DND-41 (cell line): ENCODE results near the gene MIA2.
"Not testable (repeated sequence)": the region's sequence is repeated elsewhere in the genome, so short reads cannot be mapped to it uniquely, and the experiment has no call there.

Experiments used
- CTCF ChIP-seq: IDR thresholded peaks from 2 replicates; pipeline ENCODE4 v1.5.1; 2012; ENCODE audit warnings: borderline replicate concordance, low read length, moderate library complexity, mild to moderate bottlenecking; ENCODE audit not compliant: poor library complexity, severe bottlenecking; ENCODE audit errors: extremely low read depth
- EZH2 ChIP-seq: IDR thresholded peaks from 3 replicates; pipeline ENCODE4 v1.6.1; 2012; ENCODE audit warnings: borderline replicate concordance, low read depth, mild to moderate bottlenecking, moderate library complexity, low read length, inconsistent platforms; ENCODE audit not compliant: severe bottlenecking

GRCh38 chr14:39341126-39341525 lies 107.4 kb downstream of the MIA2 start:
- TF ChIP-seq CTCF, EZH2: not testable (repeated sequence)
